Adrenal gland (tissue), 5 donors: ENCODE data around the gene HOXD10.

Experiments used
- POLR2A ChIP-seq, 2 donors: fragments of 450-650 bp; IDR thresholded peaks; one replicate each; pipeline ENCODE4 v1.6.1; 2017; ENCODE audit warnings: antibody characterized with exemption in 2 of 2, mild to moderate bottlenecking in 2 of 2, moderate library complexity in 1 of 2
- TF ChIP-seq, protein P1 (sequence below), 6 experiments: fragments of 450-650 bp in 4 of 6; fragments of 200-600 bp in 2 of 6; sonication (generic) in 1 of 6; IDR thresholded peaks; 1 replicate in 5 of 6; 2 replicates in 1 of 6; pipeline versions ENCODE4 v1.5.1 to v1.8.0; 2016 to 2021; ENCODE audit warnings: antibody characterized with exemption in 6 of 6, mild to moderate bottlenecking in 2 of 6, moderate library complexity in 1 of 6
- donor health status: DM: no; HTN: no; CAD: no.

- TF ChIP-seq, protein P1, sequence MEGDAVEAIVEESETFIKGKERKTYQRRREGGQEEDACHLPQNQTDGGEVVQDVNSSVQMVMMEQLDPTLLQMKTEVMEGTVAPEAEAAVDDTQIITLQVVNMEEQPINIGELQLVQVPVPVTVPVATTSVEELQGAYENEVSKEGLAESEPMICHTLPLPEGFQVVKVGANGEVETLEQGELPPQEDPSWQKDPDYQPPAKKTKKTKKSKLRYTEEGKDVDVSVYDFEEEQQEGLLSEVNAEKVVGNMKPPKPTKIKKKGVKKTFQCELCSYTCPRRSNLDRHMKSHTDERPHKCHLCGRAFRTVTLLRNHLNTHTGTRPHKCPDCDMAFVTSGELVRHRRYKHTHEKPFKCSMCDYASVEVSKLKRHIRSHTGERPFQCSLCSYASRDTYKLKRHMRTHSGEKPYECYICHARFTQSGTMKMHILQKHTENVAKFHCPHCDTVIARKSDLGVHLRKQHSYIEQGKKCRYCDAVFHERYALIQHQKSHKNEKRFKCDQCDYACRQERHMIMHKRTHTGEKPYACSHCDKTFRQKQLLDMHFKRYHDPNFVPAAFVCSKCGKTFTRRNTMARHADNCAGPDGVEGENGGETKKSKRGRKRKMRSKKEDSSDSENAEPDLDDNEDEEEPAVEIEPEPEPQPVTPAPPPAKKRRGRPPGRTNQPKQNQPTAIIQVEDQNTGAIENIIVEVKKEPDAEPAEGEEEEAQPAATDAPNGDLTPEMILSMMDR (IDR thresholded peaks at IDR 0.05) = no peak
- TF ChIP-seq POLR2A (IDR thresholded peaks at IDR 0.05) = no peak
Measured at GRCh38 chr2:176074919-176075425, 41.6 kb upstream of the HOXD10 start.
